ENCODE results near the gene ITGB2. TPM values are rescaled to one million over a fixed set of nuclear protein-coding genes. Genes with fewer than 3 reads are reported as not detected.
A peak's percentile ranks its signal among the peaks of the same experiment; 100 is the strongest.

Gene ITGB2
- total RNA-seq, 6 experiments from 2014 or later = 12.9 to 61.8 (median 36.6) TPM

DNA sequence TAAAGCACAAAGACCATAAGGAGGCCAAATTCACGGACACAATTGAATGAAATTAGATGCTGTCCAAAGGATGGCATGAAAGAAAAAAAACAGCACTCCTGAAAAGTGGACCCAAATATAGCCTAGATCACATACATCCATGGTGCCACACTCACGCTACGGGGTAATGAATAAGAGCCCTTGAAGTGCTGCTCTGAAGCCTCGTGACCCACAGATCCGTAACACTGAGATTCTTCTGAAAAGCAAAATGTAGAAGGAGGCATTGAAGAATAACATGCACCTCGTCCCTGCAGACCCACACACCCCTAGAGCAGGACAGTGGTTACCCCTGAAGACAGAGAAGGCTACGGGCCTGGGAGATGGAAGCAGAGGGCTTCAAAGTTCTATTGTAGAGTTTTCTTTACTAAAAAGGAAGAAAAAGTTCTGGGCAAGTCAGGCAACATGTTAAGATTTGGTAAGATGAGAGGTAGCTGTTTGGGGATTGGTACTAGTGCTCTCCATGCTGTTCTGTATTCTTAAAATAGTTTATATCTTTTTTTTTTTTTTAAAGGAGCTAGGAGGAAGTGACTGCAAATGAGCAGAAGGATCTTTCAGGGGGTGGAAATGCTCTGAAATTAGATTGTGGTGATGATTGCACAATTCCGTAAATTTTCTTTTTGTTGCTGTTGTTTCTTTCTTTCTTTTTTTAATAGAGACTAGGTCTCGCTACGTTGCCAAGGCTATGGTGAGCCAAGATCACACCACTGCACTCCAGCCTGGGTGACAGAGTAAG lies 4.1 kb upstream of the ITGB2 start:
- DNase-seq (peak in 1 of 3 donors; percentile 12), ATAC-seq (peak in 1 of 4 donors; percentile 11)
- Histone ChIP-seq H3K9me3 (no peaks in the 10 kb centered on the region), H3K4me3 (no peak overlapping the region), H3K27ac (no peak overlapping the region), H3K36me3 (no peaks in the 10 kb centered on the region), H3K27me3 (no peaks in the 10 kb centered on the region), H3K4me1 (no peaks in the 10 kb centered on the region)
- intact Hi-C loops (cut with DNase I) = no loop called here
- TF ChIP-seq POLR2A (IDR thresholded peaks at IDR 0.05) = no peak
- no peak for TF ChIP-seq CTCF (IDR thresholded peaks at IDR 0.05)
- WGBS (ENCODE audit: insufficient coverage, low coverage, low lambda C conversion rate, missing lambda C conversion rate) = 52% methylated on average over 7 of the region's 10 CpGs

DNA sequence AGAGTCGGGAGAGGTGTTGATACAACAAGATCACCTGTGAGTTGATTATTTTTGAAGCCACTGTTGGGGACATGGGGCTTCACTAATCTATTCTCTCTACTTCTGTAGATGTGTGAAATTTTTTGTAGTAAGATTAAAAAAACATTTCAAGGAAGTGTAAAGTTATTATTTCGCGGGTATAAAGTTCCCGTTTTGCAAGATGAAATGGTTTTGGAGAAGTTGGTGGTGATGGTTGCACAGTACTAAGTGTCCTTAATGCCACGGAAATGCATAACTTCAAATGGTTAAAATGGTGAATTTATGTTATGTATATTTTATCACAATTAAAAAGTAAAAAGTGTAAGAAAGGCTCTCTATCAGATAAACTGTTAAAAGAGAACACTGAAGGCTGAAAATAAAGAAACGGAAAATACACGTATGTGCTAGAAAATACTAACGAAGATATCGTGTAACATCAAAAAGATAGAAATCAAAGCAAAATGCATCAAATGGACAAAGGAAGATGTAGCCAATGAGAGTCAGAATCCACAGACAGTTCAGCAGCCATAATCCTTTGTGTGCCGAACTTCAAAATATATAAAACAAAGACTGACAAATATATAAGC lies 2.9 kb upstream of the ITGB2 start:
- DNase-seq (no peak), ATAC-seq (no peak)
- H3K27ac ChIP-seq = no peak overlapping the region
- no peak overlapping the region for H3K4me3 ChIP-seq
- intact Hi-C loops (cut with DNase I) = no loop called here
- no peaks in the 10 kb centered on the region for H3K27me3 ChIP-seq
- H3K9me3 ChIP-seq = no peaks in the 10 kb centered on the region
- 56% methylated on average over 10 of the region's 10 CpGs for WGBS (ENCODE audit: insufficient coverage, low coverage, low lambda C conversion rate, missing lambda C conversion rate)
- TF ChIP-seq CTCF (IDR thresholded peaks at IDR 0.05) = no peak
- H3K36me3 ChIP-seq = no peaks in the 10 kb centered on the region
- H3K4me1 ChIP-seq = no peaks in the 10 kb centered on the region

DNA sequence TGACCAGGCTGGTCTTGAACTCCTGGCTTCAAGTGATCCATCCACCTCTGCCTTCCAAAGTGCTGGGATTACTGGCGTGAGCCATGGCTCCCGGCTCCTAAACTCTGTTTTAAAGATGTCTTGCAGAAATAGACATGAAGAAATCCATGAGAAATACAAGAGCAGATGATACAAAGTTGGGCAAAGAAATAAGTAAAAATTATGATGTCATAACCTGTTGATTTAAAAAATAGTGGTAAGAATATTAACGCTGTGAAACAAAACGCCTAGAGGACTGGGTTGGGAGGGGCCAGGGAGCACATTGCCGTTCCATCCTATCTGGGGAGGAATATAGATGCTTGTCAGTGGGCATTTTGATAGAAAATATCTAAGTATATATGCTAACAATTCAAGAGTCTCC lies 1.2 kb upstream of the ITGB2 start:
- H3K27me3 ChIP-seq = no peaks in the 10 kb centered on the region
- no peak for DNase-seq
- no peak overlapping the region for H3K27ac ChIP-seq
- TF ChIP-seq CTCF (IDR thresholded peaks at IDR 0.05) (no peak), POLR2A (IDR thresholded peaks at IDR 0.05) (no peak)
- ATAC-seq = no peak
- intact Hi-C loops (cut with DNase I) = no loop called here
- H3K36me3 ChIP-seq = no peaks in the 10 kb centered on the region
- peaks cover 0 to 11% (median 5%) of the 10 kb centered on the region in 4 donors for H3K4me1 ChIP-seq
- H3K9me3 ChIP-seq = no peaks in the 10 kb centered on the region
- no peak overlapping the region for H3K4me3 ChIP-seq
- 81% methylated on average over 5 of the region's 5 CpGs for WGBS (ENCODE audit: insufficient coverage, low coverage, low lambda C conversion rate, missing lambda C conversion rate)

GRCh38 chr21:44919913-44920693 lies 596 bp downstream of the ITGB2 start:
- peak overlapping the region in 2 of 3 donors; percentile 65 to 66 for H3K27ac ChIP-seq
- H3K4me1 ChIP-seq = peaks cover 0 to 11% (median 5%) of the 10 kb centered on the region in 4 donors
- TF ChIP-seq POLR2A (IDR thresholded peaks at IDR 0.05) (no peak), CTCF (IDR thresholded peaks at IDR 0.05) (no peak)
- DNase-seq (peak in 2 of 3 donors; percentile 25 to 59), ATAC-seq (no peak)
- intact Hi-C loops (cut with DNase I) = no loop called here
- WGBS (ENCODE audit: insufficient coverage, low coverage, low lambda C conversion rate, missing lambda C conversion rate) = 74% methylated on average over 7 of the region's 28 CpGs
- peak overlapping the region; percentile 18 to 42 (median 27) for H3K4me3 ChIP-seq
- H3K36me3 ChIP-seq = no peaks in the 10 kb centered on the region
- H3K27me3 ChIP-seq = no peaks in the 10 kb centered on the region
- H3K9me3 ChIP-seq = no peaks in the 10 kb centered on the region
